ENCODE measurements around the gene ANKRD35. TPM values are rescaled to one million over a fixed set of nuclear protein-coding genes. Genes with fewer than 3 reads are reported as not detected.
A peak's percentile ranks its signal among the peaks of the same experiment; 100 is the strongest.

The ANKRD35 gene
- total and polyA plus RNA-seq, 2 experiments from 2014 or later: 3.6 to 5.6 TPM

DNA sequence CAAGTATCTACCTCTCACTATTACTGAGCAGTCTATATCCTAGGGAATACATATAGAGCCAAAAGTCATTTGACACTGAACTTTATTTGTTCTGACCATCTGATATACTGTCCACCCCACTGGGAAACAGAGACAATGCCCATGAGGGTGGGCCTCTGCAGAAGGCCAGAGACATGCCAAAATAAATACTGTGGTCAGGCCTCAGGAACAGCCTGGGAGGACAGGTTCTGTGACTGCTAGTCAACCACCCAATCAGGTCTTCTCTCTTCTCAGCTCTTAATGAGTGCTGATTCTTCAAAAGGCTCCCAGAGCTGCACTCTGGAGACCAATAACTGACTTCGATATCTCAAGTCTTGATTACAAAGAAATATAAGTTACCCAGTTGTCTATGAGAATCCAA is 5.5 kb upstream of the ANKRD35 start:
- no peak overlapping the region for H3K27ac ChIP-seq (ENCODE audit: low read depth)
- no peaks in the 10 kb centered on the region for H3F3A ChIP-seq (replicated peaks; ENCODE audit: low read depth)
- no peak overlapping the region for H3K27ac Mint-ChIP-seq
- no peaks in the 10 kb centered on the region for H3K36me3 ChIP-seq (ENCODE audit: insufficient read depth)
- H3K79me2 ChIP-seq (replicated peaks; ENCODE audit: insufficient read depth): no peaks in the 10 kb centered on the region
- H4K20me1 ChIP-seq (replicated peaks; ENCODE audit: insufficient read depth): no peaks in the 10 kb centered on the region
- DNase-seq (ENCODE audit: low spot score) (no peak), ATAC-seq (no peak)
- peaks cover 11% of the 10 kb centered on the region for H3K27me3 Mint-ChIP-seq (ENCODE audit: insufficient read depth, low read depth, poor library complexity)
- H3K4me2 ChIP-seq: no peak overlapping the region
- no peaks in the 10 kb centered on the region for H3K9me3 Mint-ChIP-seq
- no peak overlapping the region for H3K4me3 Mint-ChIP-seq
- peak overlapping the region; percentile 14; the same call in 1 of the 2 replicates for H2AFZ ChIP-seq
- H3K36me3 Mint-ChIP-seq (ENCODE audit: low read depth): no peaks in the 10 kb centered on the region
- H3K27me3 ChIP-seq (ENCODE audit: insufficient read depth): 0 out of 2 replicates have a peak, but pooled peaks cover 4% of the 10 kb centered on the region
- H3K4me3 ChIP-seq: no peak overlapping the region
- H3K9me2 ChIP-seq (ENCODE audit: insufficient read depth): no peaks in the 10 kb centered on the region
- peaks cover 15% of the 10 kb centered on the region; the same call in 1 of the 2 replicates for H3K4me1 ChIP-seq (ENCODE audit: insufficient read depth)
- H3K4me1 Mint-ChIP-seq: peaks cover 20% of the 10 kb centered on the region; the same call in 2 of the 3 replicates
- no peak for TF ChIP-seq STAT1 (IDR thresholded peaks at IDR 0.05; ENCODE audit: unreplicated experiment)
- no peak for TF ChIP-seq ZNF114 (CRISPR knock-in tag; IDR thresholded peaks at IDR 0.05)
- no peak for TF ChIP-seq ZNF331 (CRISPR knock-in tag; IDR thresholded peaks at IDR 0.05; ENCODE audit: low read depth)
- TF ChIP-seq, protein P1, sequence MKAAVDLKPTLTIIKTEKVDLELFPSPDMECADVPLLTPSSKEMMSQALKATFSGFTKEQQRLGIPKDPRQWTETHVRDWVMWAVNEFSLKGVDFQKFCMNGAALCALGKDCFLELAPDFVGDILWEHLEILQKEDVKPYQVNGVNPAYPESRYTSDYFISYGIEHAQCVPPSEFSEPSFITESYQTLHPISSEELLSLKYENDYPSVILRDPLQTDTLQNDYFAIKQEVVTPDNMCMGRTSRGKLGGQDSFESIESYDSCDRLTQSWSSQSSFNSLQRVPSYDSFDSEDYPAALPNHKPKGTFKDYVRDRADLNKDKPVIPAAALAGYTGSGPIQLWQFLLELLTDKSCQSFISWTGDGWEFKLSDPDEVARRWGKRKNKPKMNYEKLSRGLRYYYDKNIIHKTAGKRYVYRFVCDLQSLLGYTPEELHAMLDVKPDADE (IDR thresholded peaks at IDR 0.05): no peak
- no peak for TF ChIP-seq JUNB (IDR thresholded peaks at IDR 0.05; ENCODE audit: unreplicated experiment)
- TF ChIP-seq NANOG (IDR thresholded peaks at IDR 0.05; ENCODE audit: borderline replicate concordance): no peak
- TF ChIP-seq EZH2 (IDR thresholded peaks at IDR 0.05; ENCODE audit: low read depth, unreplicated experiment): no peak
- TF ChIP-seq, protein P2, sequence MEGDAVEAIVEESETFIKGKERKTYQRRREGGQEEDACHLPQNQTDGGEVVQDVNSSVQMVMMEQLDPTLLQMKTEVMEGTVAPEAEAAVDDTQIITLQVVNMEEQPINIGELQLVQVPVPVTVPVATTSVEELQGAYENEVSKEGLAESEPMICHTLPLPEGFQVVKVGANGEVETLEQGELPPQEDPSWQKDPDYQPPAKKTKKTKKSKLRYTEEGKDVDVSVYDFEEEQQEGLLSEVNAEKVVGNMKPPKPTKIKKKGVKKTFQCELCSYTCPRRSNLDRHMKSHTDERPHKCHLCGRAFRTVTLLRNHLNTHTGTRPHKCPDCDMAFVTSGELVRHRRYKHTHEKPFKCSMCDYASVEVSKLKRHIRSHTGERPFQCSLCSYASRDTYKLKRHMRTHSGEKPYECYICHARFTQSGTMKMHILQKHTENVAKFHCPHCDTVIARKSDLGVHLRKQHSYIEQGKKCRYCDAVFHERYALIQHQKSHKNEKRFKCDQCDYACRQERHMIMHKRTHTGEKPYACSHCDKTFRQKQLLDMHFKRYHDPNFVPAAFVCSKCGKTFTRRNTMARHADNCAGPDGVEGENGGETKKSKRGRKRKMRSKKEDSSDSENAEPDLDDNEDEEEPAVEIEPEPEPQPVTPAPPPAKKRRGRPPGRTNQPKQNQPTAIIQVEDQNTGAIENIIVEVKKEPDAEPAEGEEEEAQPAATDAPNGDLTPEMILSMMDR (conservative IDR thresholded peaks at IDR 0.05; ENCODE audit: low read depth in 2 of 2): no peak
- TF ChIP-seq POLR2AphosphoS5 (IDR thresholded peaks at IDR 0.05; ENCODE audit: low read depth): no peak
- no peak for TF ChIP-seq EZH2phosphoT487 (IDR thresholded peaks at IDR 0.05; ENCODE audit: unreplicated experiment)
- TF ChIP-seq, protein P3, sequence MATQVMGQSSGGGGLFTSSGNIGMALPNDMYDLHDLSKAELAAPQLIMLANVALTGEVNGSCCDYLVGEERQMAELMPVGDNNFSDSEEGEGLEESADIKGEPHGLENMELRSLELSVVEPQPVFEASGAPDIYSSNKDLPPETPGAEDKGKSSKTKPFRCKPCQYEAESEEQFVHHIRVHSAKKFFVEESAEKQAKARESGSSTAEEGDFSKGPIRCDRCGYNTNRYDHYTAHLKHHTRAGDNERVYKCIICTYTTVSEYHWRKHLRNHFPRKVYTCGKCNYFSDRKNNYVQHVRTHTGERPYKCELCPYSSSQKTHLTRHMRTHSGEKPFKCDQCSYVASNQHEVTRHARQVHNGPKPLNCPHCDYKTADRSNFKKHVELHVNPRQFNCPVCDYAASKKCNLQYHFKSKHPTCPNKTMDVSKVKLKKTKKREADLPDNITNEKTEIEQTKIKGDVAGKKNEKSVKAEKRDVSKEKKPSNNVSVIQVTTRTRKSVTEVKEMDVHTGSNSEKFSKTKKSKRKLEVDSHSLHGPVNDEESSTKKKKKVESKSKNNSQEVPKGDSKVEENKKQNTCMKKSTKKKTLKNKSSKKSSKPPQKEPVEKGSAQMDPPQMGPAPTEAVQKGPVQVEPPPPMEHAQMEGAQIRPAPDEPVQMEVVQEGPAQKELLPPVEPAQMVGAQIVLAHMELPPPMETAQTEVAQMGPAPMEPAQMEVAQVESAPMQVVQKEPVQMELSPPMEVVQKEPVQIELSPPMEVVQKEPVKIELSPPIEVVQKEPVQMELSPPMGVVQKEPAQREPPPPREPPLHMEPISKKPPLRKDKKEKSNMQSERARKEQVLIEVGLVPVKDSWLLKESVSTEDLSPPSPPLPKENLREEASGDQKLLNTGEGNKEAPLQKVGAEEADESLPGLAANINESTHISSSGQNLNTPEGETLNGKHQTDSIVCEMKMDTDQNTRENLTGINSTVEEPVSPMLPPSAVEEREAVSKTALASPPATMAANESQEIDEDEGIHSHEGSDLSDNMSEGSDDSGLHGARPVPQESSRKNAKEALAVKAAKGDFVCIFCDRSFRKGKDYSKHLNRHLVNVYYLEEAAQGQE (IDR thresholded peaks at IDR 0.05; ENCODE audit: unreplicated experiment): no peak
- TF ChIP-seq, protein P4, sequence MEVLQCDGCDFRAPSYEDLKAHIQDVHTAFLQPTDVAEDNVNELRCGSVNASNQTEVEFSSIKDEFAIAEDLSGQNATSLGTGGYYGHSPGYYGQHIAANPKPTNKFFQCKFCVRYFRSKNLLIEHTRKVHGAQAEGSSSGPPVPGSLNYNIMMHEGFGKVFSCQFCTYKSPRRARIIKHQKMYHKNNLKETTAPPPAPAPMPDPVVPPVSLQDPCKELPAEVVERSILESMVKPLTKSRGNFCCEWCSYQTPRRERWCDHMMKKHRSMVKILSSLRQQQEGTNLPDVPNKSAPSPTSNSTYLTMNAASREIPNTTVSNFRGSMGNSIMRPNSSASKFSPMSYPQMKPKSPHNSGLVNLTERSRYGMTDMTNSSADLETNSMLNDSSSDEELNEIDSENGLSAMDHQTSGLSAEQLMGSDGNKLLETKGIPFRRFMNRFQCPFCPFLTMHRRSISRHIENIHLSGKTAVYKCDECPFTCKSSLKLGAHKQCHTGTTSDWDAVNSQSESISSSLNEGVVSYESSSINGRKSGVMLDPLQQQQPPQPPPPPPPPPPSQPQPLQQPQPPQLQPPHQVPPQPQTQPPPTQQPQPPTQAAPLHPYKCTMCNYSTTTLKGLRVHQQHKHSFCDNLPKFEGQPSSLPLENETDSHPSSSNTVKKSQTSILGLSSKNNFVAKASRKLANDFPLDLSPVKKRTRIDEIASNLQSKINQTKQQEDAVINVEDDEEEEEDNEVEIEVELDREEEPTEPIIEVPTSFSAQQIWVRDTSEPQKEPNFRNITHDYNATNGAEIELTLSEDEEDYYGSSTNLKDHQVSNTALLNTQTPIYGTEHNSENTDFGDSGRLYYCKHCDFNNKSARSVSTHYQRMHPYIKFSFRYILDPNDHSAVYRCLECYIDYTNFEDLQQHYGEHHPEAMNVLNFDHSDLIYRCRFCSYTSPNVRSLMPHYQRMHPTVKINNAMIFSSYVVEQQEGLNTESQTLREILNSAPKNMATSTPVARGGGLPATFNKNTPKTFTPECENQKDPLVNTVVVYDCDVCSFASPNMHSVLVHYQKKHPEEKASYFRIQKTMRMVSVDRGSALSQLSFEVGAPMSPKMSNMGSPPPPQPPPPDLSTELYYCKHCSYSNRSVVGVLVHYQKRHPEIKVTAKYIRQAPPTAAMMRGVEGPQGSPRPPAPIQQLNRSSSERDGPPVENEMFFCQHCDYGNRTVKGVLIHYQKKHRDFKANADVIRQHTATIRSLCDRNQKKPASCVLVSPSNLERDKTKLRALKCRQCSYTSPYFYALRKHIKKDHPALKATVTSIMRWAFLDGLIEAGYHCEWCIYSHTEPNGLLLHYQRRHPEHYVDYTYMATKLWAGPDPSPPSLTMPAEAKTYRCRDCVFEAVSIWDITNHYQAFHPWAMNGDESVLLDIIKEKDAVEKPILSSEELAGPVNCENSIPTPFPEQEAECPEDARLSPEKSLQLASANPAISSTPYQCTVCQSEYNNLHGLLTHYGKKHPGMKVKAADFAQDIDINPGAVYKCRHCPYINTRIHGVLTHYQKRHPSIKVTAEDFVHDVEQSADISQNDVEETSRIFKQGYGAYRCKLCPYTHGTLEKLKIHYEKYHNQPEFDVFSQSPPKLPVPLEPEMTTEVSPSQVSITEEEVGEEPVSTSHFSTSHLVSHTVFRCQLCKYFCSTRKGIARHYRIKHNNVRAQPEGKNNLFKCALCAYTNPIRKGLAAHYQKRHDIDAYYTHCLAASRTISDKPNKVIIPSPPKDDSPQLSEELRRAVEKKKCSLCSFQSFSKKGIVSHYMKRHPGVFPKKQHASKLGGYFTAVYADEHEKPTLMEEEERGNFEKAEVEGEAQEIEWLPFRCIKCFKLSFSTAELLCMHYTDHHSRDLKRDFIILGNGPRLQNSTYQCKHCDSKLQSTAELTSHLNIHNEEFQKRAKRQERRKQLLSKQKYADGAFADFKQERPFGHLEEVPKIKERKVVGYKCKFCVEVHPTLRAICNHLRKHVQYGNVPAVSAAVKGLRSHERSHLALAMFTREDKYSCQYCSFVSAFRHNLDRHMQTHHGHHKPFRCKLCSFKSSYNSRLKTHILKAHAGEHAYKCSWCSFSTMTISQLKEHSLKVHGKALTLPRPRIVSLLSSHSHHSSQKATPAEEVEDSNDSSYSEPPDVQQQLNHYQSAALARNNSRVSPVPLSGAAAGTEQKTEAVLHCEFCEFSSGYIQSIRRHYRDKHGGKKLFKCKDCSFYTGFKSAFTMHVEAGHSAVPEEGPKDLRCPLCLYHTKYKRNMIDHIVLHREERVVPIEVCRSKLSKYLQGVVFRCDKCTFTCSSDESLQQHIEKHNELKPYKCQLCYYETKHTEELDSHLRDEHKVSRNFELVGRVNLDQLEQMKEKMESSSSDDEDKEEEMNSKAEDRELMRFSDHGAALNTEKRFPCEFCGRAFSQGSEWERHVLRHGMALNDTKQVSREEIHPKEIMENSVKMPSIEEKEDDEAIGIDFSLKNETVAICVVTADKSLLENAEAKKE (CRISPR knock-in tag; IDR thresholded peaks at IDR 0.05): no peak
- no peak for TF ChIP-seq CREB1 (CRISPR knock-in tag; IDR thresholded peaks at IDR 0.05; ENCODE audit: low read depth)
